CD4-positive, alpha-beta T cell treated with Interleukin-6 for 4 hours (primary cell): ENCODE data around the gene PLK3.
A peak's percentile ranks its signal among the peaks of the same experiment; 100 is the strongest.
"Not testable (repeated sequence)": the region's sequence is repeated elsewhere in the genome, so short reads cannot be mapped to it uniquely, and the experiment has no call there.

Source experiments
- DNase-seq: peaks from one replicate; pipeline ENCODE4 v3.0.0-alpha.2; 2020; ENCODE audit warnings: mixed read lengths

The PLK3 gene

DNA sequence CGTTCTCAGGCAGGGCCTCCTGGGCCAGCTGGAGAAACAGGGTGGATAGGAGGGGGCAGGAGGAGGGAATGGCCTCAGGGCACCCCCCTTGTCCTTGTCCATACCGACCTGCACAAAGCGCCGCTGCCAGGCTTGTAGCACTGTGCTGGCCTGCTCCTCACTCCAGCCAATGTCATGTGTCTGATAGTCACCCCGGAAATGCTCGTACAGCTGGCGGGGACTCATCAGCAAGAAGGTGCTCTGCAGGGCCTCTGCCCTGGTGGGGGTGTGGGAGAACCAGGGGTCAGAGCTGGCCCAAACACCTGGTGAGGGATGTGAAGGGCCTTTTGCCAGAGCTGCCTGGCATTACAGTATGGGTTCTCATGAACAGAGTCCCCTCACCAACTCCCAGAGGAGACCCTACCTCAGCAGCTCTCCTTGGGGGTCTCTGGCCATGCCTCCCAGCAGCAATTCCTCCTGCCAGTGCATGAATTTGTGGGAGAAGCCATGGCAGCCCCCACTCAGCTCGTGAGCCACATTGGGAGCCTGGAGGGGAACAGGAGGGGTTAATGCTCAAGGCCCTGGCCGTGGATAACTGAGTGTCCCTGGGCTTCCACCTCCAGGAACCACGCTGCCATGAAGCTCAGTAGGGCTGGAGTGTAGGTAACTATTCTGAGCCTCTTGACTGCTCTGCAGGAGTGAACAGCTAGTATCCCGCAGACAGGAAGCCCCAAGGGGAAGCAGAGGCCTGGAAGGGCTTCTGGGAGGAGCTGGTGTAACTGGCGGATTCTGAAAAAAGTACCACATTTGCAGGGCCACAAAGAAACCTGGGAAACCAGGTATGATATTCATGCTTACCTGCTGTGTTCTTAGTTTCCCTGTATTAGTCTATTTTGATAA is 29.6 kb downstream of the PLK3 start:
- DNase-seq, result no peak

DNA sequence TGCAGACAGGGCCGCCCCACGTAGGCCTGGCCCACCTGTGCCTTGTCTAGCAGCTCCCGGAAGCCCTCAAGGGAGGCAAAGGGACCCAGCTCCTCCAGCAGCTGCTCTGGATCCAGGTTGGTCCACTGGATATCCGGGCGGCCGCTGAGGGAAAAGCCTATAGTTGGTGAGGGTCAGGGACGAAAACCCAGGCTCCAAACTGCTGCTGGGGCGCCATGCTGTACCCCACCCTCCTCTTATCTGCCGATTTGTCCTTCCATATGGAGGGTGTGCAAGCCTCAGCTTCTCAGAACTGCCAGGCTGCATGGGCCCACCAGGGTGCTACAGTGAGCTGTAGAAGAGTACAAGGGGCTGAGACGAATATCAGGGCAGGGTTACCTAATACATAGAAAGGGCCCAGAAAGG is 30.7 kb downstream of the PLK3 start:
- DNase-seq, result no peak

DNA sequence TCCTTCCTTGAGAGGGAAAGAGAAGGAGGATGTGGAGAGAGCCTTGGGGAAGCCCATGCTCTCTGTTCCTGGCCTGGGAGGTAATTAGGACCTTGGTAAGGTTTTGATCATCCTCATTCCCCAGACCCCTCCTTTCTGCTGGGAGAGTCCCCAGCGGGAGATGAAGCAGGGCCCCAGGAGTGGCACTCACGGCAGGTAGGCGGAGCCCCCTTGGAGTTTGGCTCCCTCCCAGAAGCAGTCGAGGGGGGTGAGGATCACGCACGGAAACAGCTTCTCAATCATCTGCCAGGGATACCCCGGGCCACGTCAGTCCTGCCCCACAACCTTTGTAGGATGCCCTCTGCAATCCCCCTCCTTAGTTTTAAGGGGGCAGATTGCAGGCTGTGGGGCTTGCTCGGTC is 31.3 kb downstream of the PLK3 start:
- no peak for DNase-seq

- DNase-seq, result no peak
These were observed 32.0 kb downstream of the PLK3 start for GRCh38 chr1:44832056-44832705.

GRCh38 chr1:44834328-44834727 is 34.2 kb downstream of the PLK3 start:
- no peak for DNase-seq

- peak; percentile 93 for DNase-seq
These were observed 35.8 kb downstream of the PLK3 start for GRCh38 chr1:44835738-44836675.

- not testable (repeated sequence) for DNase-seq
These were observed 38.1 kb downstream of the PLK3 start for GRCh38 chr1:44838294-44838693.

DNA sequence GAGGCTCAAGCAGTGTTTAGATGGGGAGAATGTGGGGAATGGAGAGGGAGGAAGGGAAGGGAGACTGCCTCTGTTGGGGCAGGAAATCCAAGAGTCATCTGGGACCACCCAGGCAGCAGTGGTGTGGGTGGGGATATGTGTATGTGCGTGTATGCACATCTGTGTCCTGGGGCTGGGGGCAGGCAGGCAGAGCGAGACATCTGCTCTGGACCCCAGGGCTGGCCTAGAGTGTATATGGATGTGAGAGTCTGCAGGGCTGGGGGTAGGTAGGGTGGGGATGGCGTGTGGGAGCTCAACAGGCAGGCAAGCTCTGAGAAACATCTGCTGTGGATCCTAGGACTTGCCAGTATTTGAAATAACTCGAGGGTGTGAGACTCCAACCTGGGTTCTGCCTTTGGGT is 39.4 kb downstream of the PLK3 start:
- no peak for DNase-seq

GRCh38 chr1:44842486-44842861 is 42.3 kb downstream of the PLK3 start:
- DNase-seq, result no peak

GRCh38 chr1:44842862-44843655 is 42.9 kb downstream of the PLK3 start, which contains the start of gene PTCH2:
PTCH2 (minus strand) TSS chr1:44843253; CDS start chr1:44842932, 321 bp downstream.
- peak; percentile 33 for DNase-seq

GRCh38 chr1:44846985-44847384 is 46.8 kb downstream of the PLK3 start:
- DNase-seq, result no peak

- DNase-seq, result no peak
These were observed 47.7 kb downstream of the PLK3 start for GRCh38 chr1:44847845-44848244.

- no peak for DNase-seq
These were observed 48.4 kb downstream of the PLK3 start for GRCh38 chr1:44848456-44849181.

GRCh38 chr1:44849575-44850132 is 49.5 kb downstream of the PLK3 start:
- DNase-seq, result no peak

- DNase-seq, result no peak
These were observed 51.1 kb downstream of the PLK3 start for GRCh38 chr1:44851308-44851707.

DNA sequence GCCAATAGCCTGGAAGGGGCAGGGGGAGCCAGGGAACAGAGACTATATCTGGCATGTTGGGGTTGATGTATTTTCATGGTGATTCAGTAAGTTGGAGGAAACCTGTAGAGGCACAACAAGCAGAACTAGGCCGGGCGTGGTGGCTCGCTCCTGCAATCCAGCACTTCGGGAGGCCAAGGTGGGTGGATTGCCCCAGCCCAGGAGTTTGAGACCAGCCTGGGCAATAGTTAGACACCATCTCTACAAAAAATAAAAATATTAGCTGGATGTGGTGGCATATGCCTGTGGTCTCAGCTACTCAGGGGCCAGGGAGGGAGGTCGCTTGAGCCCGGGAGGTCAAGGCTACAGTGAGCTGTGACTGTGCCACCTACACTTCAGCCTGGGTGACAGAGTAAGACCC is 53.0 kb downstream of the PLK3 start:
- no peak for DNase-seq

DNA sequence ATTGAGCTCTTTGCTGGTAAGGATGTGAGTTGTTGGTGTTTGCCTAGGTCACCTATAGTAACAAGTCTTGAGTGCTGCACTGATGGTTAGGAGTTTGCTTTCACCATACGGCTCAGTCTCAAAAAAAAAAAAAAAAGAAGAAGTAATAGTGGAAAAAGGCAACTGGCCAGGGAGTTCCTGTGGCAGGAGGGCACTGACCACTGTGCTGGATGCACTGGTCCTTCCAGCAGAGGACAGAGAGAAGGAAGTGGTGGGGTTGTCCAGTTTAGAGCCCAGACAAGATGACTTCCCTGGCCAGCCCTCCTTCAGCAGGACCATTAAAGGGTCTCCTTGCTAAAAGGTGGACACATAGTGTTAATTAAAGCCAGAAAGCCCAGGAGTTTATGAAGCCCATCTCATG is 54.8 kb downstream of the PLK3 start:
- no peak for DNase-seq
